B cell (primary cell): ENCODE measurements around the gene NFATC1. TPM values are rescaled to one million over a fixed set of nuclear protein-coding genes. Genes with fewer than 3 reads are reported as not detected.
A peak's percentile ranks its signal among the peaks of the same experiment; 100 is the strongest.

ENCODE experiments used
- ATAC-seq: fragments of 200-7000 bp; cut with Tn5 transposase; one replicate; pipeline ENCODE4 v1.10.0; 2021; ENCODE audit warnings: low read depth, mild to moderate bottlenecking, moderate number of reproducible peaks, moderate library complexity
- CTCF ChIA-PET: fragments of 350-600 bp; sonication (Branson Sonifier 250); formaldehyde crosslinking; loops from one replicate; lab custom pipeline; 2021; ENCODE audit warnings: antibody characterized with exemption, inconsistent platforms; lab: Charles Lee
- POLR2A ChIA-PET: fragments of 350-600 bp; sonication (Branson Sonifier 250); formaldehyde crosslinking; loops from one replicate; lab custom pipeline; 2021; ENCODE audit warnings: antibody characterized with exemption; lab: Charles Lee
- DNase-seq: peaks from one replicate; pipeline ENCODE4 v3.0.0; 2013
- H2AFZ ChIP-seq: 2 replicates; pipeline ENCODE4 v1.6.1; 2012; ENCODE audit warnings: mild to moderate bottlenecking, low read depth, low read length; ENCODE audit not compliant: insufficient read depth, poor library complexity, severe bottlenecking
- H3K27ac ChIP-seq, 2 donors: 1 replicate in 1 of 2; 2 replicates in 1 of 2; pipeline ENCODE4 v1.5.1; 2012 to 2013; ENCODE audit warnings: low read length in 2 of 2, mild to moderate bottlenecking in 2 of 2, moderate library complexity in 1 of 2
- H3K27me3 ChIP-seq, 4 experiments: fragments of 200-600 bp in 1 of 4; sonication (generic) in 1 of 4; replicated peaks in 1 of 4; 1 replicate in 2 of 4; 2 replicates in 2 of 4; pipeline versions ENCODE4 v1.6.1 to v1.7.0; 2013 to 2016; ENCODE audit warnings: low read length in 3 of 4, mild to moderate bottlenecking in 2 of 4, mixed read lengths in 1 of 4, moderate library complexity in 1 of 4; ENCODE audit not compliant: insufficient read depth in 4 of 4, control insufficient read depth in 3 of 4; ENCODE audit errors: control extremely low read depth in 1 of 4
- H3K36me3 ChIP-seq, 2 experiments: replicated peaks in 1 of 2; 1 replicate in 1 of 2; 2 replicates in 1 of 2; pipeline versions ENCODE4 v1.6.1 to v1.7.1; 2013; ENCODE audit warnings: low read length in 1 of 2; ENCODE audit not compliant: insufficient read depth in 2 of 2, control insufficient read depth in 1 of 2; ENCODE audit errors: control extremely low read depth in 1 of 2, extremely low read depth in 1 of 2
- H3K4me1 ChIP-seq, 2 donors: fragments of 200-600 bp in 1 of 2; sonication (generic) in 1 of 2; 1 replicate in 1 of 2; 2 replicates in 1 of 2; pipeline versions ENCODE4 v1.5.1 to v1.6.1; 2013 to 2017; ENCODE audit warnings: low read length in 2 of 2; ENCODE audit not compliant: control insufficient read depth in 2 of 2, insufficient read depth in 2 of 2
- H3K4me2 ChIP-seq: replicated peaks from 2 replicates; pipeline ENCODE3; 2012; ENCODE audit warnings: mild to moderate bottlenecking, low read depth, low read length; ENCODE audit not compliant: poor library complexity, severe bottlenecking
- H3K4me3 ChIP-seq, 5 experiments: fragments of 200-600 bp in 1 of 5; sonication (generic) in 1 of 5; 1 replicate in 3 of 5; 2 replicates in 2 of 5; pipeline versions ENCODE4 v1.5.1 to v1.7.0; 2011 to 2016; ENCODE audit warnings: low read length in 4 of 5, mild to moderate bottlenecking in 4 of 5, low read depth in 2 of 5, control low read depth in 1 of 5, moderate library complexity in 1 of 5; ENCODE audit not compliant: insufficient read depth in 1 of 5; ENCODE audit errors: control extremely low read depth in 1 of 5, extremely low read depth in 1 of 5
- H3K79me2 ChIP-seq: fragments of 200-600 bp; sonication (generic); one replicate; pipeline ENCODE4 v1.6.0; 2016; ENCODE audit warnings: low read length; ENCODE audit not compliant: control insufficient read depth, insufficient read depth
- H3K9ac ChIP-seq: fragments of 200-600 bp; sonication (generic); 2 replicates; pipeline ENCODE4 v1.6.1; 2017; ENCODE audit warnings: mild to moderate bottlenecking, low read length, moderate library complexity
- H3K9me3 ChIP-seq, 3 donors: one replicate each; pipeline versions ENCODE4 v1.6.1 to v1.7.1; 2013; ENCODE audit warnings: low read length in 2 of 3; ENCODE audit not compliant: control insufficient read depth in 2 of 3, insufficient read depth in 1 of 3; ENCODE audit errors: control extremely low read depth in 1 of 3
- H4K20me1 ChIP-seq: 2 replicates; pipeline ENCODE4 v1.6.0; 2012; ENCODE audit warnings: mild to moderate bottlenecking, low read length; ENCODE audit not compliant: insufficient read depth, control insufficient read depth, poor library complexity, severe bottlenecking
- H3K27ac Mint-ChIP-seq: one replicate; pipeline ENCODE4 v1.8.0; 2021; ENCODE audit warnings: mixed read lengths
- H3K27me3 Mint-ChIP-seq: one replicate; pipeline ENCODE4 v1.8.0; 2021; ENCODE audit warnings: mixed read lengths
- H3K4me1 Mint-ChIP-seq: one replicate; pipeline ENCODE4 v1.8.0; 2021; ENCODE audit warnings: mixed read lengths
- H3K4me3 Mint-ChIP-seq: one replicate; pipeline ENCODE4 v1.8.0; 2021; ENCODE audit warnings: mixed read lengths
- H3K9me3 Mint-ChIP-seq: one replicate; pipeline ENCODE4 v1.8.0; 2022; ENCODE audit warnings: mixed read lengths; ENCODE audit not compliant: insufficient read depth
- EZH2 ChIP-seq: IDR thresholded peaks from 2 replicates; pipeline ENCODE4 v1.6.1; 2012; ENCODE audit warnings: borderline replicate concordance, low read depth, mild to moderate bottlenecking, moderate library complexity, low read length; ENCODE audit not compliant: insufficient read depth, poor library complexity, severe bottlenecking
- WGBS: methylation state at CpG from one replicate; pipeline ENCODE4 v1.1.5; 2013; ENCODE audit warnings: missing lambda C conversion rate; ENCODE audit not compliant: insufficient coverage; 5-methylcytosine and 5-hydroxymethylcytosine counted together
- intact Hi-C: fragments of 100-400 bp; cut with micrococcal nuclease; formaldehyde crosslinking; loops from one replicate; pipeline ENCODE4 v1.10.0; 2022
- polyA plus RNA-seq: library from polyadenylated mRNA; depleted of rRNA; stranded (reverse); fragments of >200 nt; gene quantifications from 2 replicates; pipeline ENCODE4 v1.2.3, GENCODE V29; 2012
- total RNA-seq, 2 donors: library from RNA; stranded (reverse); fragments of 120-200 nt in 1 of 2; gene quantifications; 1 replicate in 1 of 2; 2 replicates in 1 of 2; pipeline versions ENCODE4 v1.2.3 to v1.2.4, GENCODE V29; 2013 to 2022
- TF ChIP-seq, protein P1 (sequence below): fragments of 200-600 bp; IDR thresholded peaks from one replicate; pipeline ENCODE4 v1.8.0; 2022; ENCODE audit warnings: antibody characterized with exemption, mild to moderate bottlenecking

The NFATC1 gene
- total and polyA plus RNA-seq, 2 donors (not counting 1 experiment from before 2014, with no cell fraction given), result 32.2 to 108 TPM

DNA sequence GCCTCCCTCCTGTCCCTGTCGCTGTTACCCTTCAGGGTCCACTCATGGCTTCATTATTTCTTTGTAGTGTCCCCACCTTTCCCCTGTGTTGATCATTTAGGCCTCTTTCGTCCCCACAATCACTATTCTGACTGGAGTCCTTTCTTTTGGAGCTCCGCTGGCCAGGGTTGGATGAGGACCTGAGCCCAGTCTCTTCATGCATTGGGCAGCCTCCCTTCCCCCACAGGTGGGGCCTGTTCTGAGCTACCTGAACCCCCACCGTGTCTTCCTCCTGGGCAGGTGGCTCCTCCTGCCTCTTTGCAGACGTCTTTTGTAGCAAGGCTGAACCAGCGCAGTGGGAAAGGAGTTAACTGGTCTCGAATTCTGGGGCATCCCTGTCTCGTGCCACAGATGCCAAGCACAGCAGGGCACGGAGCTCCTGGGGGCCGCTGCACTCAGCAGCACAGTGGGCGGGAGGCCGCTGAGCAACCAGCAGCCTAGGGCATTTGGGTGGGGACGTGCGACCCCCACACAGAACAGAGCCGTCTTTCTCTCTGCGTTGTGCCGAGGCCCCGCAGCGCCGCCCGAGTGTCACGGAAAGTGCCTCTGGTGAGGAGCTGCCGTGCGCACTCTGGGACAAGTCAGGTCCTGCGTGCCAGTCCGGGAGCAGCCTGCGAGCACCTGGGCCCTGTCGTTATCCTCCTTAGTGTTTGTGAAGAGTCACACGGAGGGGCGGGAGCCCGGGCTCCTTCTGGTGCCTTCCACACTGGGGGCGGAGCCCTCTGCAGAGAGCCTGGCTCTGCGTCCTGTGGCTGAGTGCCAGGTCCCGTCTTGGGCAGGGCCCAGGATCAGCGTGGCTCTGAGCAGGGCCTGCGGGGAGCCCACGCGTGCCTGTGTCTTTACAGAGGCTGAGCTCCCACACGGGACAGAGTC is 130.1 kb downstream of the NFATC1 start:
- Mint-ChIP-seq H3K4me3 (peak overlapping the region; percentile 59), H3K27me3 (no peaks in the 10 kb centered on the region), H3K27ac (peak overlapping the region; percentile 71), H3K4me1 (peaks cover 55% of the 10 kb centered on the region), H3K9me3 (no peaks in the 10 kb centered on the region)
- Histone ChIP-seq H3K4me1 (peaks cover 41 to 48% of the 10 kb centered on the region in 2 donors), H3K36me3 (peaks cover 0 to 33% of the 10 kb centered on the region in 2 experiments), H3K9ac (no peak overlapping the region), H2AFZ (no peak overlapping the region), H3K4me3 (no peak overlapping the region), H3K9me3 (peaks cover 0 to 3% (median 0%) of the 10 kb centered on the region in 3 donors), H3K27ac (no peak overlapping the region), H3K27me3 (no peaks in the 10 kb centered on the region), H3K79me2 (peaks cover 47% of the 10 kb centered on the region), H4K20me1 (peaks cover 6% of the 10 kb centered on the region), H3K4me2 (no peak overlapping the region)
- DNase-seq, result no peak
- ChIA-PET CTCF (interaction anchor here (1.0 to 7.9 kb wide), 3 partner anchors 90 to 145 kb away, joined by 4 to 201 read pairs (median 4); no protein-coding TSS in a partner anchor), POLR2A (no interaction called here)
- intact Hi-C loops, result no loop called here
- no peak for ATAC-seq
- 97% methylated on average over 37 of the region's 39 CpGs for WGBS
- TF ChIP-seq, protein P1, sequence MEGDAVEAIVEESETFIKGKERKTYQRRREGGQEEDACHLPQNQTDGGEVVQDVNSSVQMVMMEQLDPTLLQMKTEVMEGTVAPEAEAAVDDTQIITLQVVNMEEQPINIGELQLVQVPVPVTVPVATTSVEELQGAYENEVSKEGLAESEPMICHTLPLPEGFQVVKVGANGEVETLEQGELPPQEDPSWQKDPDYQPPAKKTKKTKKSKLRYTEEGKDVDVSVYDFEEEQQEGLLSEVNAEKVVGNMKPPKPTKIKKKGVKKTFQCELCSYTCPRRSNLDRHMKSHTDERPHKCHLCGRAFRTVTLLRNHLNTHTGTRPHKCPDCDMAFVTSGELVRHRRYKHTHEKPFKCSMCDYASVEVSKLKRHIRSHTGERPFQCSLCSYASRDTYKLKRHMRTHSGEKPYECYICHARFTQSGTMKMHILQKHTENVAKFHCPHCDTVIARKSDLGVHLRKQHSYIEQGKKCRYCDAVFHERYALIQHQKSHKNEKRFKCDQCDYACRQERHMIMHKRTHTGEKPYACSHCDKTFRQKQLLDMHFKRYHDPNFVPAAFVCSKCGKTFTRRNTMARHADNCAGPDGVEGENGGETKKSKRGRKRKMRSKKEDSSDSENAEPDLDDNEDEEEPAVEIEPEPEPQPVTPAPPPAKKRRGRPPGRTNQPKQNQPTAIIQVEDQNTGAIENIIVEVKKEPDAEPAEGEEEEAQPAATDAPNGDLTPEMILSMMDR, result no peak
- TF ChIP-seq EZH2, result no peak
